Activated CD4-positive, CD25-positive, alpha-beta regulatory T cell treated with anti-CD3 and anti-CD28 coated beads, Interleukin-2, amount 50 U/mL, for 16 hours (primary cell): Measurements from ENCODE around the gene TNKS1BP1.
"Not testable (repeated sequence)": the region's sequence is repeated elsewhere in the genome, so short reads cannot be mapped to it uniquely, and the experiment has no call there.

Experiments
- DNase-seq: peaks from one replicate; pipeline ENCODE4 v3.0.0-alpha.2; 2020; ENCODE audit warnings: low read depth, low spot score

The TNKS1BP1 gene

GRCh38 chr11:57288771-57289579 lies 35.8 kb downstream of the TNKS1BP1 start:
- no peak for DNase-seq

DNA sequence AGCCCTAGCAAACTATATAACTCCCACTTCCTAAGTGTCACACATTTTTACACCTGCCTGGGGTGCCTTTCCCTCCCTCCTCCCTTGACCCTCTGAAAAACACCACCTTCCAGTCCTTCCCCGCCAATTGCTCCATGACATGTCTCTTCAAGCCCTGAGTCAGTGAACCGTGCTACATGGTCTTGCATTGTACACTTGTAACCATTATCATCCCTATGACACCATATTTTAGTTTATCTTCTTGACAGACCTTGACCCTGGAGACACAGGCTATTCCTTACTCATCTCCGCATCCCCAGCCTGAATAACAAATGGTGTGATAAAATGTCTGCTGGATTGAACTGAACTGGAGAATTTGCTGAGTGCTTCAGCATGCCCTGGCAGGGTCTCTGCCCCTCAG lies 36.9 kb downstream of the TNKS1BP1 start:
- no peak for DNase-seq

DNA sequence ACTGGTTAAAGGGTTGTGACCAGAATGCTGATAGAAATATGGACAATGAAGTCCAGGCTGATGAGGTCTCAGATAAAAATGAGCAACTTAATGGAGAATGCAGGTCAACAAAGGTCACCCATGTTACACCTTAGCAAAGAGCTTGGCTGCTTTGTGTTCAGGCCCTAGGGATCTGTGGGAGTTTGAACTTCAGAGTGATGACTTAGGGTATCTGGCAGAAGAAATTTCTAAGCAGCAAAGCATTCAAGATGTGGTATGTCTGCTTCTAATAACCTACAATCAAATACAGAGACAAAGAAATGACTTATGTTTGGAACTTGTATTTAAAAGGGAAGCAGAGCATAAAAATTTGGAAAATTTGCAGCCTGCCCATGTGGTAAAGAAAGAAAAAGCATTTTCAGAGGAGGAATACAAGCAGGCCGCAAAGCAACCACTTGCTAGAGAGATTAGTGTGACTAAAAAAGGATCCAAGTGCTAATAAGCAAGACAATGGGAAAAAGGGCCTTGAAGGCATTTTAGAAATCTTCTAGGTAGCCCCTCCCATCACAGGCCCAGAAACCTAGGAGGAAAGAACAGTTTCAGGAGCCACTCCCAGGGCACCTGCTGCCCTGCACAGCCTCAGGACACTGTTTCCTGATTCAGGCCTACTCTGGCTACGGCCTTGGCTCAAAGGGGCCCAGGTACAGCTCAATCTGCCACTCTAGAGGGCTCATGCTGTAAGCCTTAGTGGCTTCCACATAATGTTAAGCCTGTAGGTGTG lies 41.3 kb downstream of the TNKS1BP1 start:
- no peak for DNase-seq

DNA sequence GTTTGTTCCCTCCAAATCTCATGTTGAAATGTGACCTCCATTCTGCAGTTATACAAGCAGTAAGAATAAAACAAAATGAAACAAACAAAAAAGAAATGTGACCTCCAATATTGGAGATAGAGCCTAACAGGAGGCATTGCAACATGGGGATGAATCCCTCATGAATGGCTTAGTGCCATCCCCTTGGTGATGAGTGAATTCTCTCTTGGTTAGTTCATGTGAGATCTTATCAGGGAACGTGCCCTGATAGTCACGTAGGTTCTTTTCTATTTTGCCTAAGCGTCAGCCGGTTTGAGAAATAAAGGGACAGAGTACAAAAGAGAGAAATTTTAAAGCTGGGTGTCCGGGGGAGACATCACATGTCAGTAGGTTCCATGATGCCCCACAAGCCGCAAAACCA lies 43.2 kb downstream of the TNKS1BP1 start:
- not testable (repeated sequence) for DNase-seq

DNA sequence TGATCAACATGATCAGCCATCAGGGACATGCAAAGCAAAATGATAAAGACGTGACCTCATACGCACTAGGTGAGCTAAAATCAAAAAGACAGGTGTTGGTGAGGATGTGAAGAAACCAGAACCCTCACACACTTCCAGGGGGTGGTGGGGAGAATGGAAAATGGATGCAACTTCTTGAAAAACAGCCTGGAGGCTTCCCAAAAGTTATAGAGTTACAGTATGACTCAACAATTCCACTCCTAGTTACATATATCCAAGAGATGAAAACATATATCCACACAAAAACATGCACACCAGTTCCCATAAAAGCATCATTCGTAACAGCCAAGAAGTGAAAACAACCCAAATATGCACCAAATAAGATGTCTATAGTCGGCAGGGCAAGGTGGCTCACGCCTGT lies 45.6 kb downstream of the TNKS1BP1 start:
- no peak for DNase-seq

GRCh38 chr11:57278721-57279095 lies 46.0 kb downstream of the TNKS1BP1 start:
- no peak for DNase-seq

- DNase-seq: no peak
These were observed 46.7 kb downstream of the TNKS1BP1 start for GRCh38 chr11:57277845-57278720.

DNA sequence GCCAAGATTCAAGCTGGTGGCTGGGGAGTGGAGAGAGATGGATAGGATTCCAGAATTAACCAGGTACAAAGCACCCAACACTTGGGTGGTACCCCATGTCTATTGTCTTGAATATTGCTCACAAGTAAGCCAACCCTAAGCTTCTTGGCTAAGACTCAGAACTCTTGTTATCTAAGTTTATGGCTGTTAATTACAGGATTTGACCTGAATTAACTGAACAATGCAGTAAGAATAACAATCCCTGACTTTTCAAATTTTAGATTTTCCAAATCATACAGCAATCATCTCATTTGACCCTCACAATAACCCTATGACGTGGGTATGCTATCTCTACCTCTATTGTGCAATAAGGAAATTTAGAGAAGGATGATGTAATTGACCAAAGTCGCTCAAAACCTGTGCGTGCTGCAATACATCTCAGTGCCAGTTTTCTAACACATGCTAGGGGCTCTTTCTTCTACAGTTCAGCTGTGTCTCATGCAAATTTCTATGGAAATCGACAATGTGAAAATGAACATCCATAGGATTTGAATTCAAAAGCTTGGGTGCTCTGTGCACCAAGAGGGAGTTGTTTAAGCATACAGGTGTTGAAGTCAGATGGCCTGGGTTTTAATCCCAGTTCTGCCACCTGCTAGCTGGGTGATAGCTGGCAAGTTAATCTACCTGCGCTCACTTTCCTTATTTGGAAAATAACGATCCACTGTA lies 47.6 kb downstream of the TNKS1BP1 start:
- DNase-seq: no peak

DNA sequence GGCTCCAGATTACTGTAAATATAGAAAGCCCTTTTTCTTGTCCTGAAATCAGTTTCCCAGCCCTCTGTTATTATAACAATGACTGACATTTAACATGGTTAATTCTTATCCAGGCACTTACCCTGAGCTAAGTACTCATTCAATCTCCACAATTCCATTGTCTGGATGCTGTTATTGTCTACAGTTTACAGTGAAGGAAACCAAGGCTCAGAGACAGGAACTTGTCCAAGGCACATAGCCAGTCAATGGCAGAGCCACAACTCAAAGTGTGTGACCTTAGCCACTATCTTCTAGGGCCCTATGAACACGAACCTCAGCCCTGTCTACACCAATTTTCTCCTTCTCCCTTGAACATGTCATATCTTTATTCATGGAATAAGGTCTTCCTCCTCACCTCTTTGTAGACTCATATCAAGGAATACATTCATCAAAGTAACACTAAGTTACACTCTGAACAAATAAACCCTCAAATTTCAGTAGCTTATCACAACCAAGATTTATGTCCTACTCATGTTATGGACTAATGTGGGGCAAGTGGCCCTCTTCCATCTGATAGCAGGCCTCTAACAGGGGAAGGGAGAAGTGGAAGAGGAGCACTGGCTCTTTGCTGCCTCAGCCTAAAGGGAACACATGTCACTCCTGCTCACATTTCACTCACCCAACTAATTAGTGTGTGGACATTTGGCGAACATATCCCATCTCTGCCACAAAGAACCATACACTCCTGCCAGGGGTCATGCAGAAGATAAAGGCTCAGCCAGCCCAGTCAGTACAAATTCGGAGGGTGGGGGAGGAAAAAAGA lies 48.4 kb downstream of the TNKS1BP1 start:
- DNase-seq: no peak

GRCh38 chr11:57275582-57275981 lies 49.2 kb downstream of the TNKS1BP1 start:
- no peak for DNase-seq

DNA sequence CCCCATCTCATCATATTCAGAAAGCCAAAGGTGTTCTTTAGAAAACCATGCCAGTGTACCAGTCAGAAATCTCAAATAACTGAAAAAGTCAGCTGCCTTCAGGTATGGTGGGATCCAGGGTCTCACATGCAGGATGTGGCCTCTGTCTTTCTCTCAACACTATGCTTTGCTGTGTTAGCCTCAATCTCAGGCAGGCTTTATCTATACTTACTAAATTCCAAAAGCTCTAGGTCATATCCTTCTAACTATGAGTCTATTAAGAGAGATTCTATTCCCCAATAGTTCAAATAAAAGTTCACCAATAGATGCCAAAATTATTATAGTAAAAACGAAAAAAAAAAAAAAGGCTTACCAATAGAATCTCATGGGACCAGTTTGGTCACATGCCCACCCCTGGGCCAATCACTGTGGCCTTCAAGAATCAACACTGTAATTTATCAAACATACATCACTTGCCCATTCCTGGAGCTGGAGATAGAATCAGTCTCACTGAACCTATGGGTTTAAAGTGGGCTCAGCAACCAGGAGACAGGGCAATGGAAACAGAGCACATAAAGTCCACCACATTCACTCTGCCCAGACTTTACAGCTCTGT lies 49.8 kb downstream of the TNKS1BP1 start:
- DNase-seq: no peak

GRCh38 chr11:57273448-57274058 lies 51.2 kb downstream of the TNKS1BP1 start:
- no peak for DNase-seq

DNA sequence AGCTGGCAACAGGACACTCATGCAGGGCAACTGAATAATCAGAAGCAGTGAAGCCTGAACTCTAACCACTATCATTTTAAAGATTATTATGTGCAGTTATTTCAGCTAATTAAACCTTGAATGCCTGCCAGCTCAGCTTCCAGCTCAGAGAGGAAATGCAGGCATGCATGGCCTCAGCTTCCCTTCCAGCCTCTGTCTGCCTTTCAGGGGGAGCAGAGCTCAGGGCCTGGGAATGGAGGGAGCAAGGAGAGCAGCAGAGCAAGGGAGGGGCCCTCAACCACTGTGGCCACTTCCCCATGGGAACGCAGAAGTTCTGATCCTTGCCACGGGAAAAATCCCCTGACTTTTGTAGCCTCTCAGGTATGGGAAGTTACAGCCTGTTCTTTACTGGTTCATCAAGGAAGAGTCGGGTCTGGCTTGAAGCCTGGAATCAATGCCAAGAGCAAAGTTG lies 55.2 kb downstream of the TNKS1BP1 start:
- DNase-seq: no peak

DNA sequence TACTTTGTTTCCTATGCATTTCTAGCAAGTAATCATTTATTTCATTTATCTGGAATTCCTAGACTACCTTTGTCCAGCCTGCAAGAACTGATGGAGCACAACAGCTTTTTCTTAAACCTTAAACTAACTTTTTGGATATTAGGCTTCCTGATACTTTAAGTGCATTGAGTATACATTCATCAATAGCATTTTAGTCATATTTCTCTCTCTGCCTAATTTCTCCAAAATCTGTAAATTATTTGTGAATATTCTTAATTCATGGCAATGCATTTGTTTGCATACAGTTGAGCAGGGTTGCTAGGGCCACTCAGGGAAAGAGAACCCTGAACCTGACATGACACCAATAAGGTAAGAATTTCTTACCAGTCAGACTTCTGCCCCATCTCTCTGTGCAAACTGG lies 58.6 kb downstream of the TNKS1BP1 start:
- DNase-seq: no peak

DNA sequence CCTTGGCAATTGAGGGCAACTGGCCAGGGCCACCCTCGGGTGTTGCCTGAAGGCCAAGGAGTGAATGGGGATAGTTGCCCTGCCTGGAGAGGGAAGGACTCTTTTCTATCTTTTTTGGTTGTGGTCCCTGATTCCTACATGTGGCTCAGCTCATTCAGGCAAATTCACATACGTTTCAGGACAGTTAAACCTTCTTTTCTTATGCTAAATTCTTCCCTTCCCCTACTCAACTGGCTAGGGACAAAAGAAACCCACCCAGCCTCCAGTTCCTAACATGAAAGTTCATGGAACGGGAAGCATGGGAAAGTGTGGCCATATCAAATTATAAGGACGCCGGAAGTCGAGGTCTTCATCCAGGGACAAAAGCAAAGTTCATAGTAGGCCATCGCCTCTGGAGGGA lies 61.4 kb downstream of the TNKS1BP1 start:
- DNase-seq: no peak

GRCh38 chr11:57262157-57262556 lies 62.6 kb downstream of the TNKS1BP1 start:
- DNase-seq: no peak

DNA sequence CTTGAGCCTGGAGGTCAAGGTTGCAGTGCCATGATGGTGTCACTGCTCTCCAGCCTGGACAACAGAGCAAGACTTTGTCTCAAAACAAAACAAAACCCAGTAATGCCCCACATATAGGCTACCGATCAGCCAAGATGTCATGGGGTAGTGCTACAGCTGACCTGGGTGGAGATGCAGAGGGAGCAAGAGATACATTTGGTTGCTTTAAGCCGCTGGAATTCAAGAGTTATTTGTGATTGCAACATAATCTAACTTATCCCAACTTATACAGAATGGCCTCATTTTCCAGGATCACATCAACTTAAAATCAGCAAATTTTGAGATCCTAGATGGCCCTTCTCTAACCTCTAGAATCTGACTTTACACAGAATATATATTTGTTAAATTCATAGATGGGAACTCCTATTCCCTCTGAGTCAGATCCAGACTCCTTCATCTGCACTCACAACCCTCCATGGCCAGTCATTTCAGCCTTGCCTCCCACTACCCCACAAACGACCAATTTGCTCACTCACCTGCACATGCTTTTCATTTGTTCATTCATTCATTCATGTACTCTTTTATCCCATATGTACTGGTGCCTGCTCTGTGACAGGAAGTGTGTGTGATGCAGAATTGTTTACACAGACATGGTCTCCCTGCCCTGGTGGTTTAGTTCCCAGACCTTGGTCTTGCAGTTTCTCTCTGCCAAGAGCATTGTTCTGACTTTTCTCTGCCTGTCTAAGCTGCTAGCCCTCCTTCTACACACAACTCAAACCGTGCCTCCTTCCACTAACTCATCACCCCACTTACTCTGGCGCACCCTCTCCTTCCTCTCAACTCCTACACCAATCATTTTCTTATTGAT lies 63.6 kb downstream of the TNKS1BP1 start:
- no peak for DNase-seq

- no peak for DNase-seq
These were observed 68.6 kb downstream of the TNKS1BP1 start for GRCh38 chr11:57256119-57256518.

GRCh38 chr11:57255618-57256017 lies 69.1 kb downstream of the TNKS1BP1 start:
- DNase-seq: no peak
